Testis (tissue), 3 donors: ENCODE measurements around the gene PRKAR2B. TPM values are rescaled to one million over a fixed set of nuclear protein-coding genes. Genes with fewer than 3 reads are reported as not detected.

Experiments used
- DNase-seq: peaks from one replicate; pipeline ENCODE4 v3.0.0-alpha.2; 2019
- H3K27ac ChIP-seq, 2 donors: fragments of 200-600 bp; sonication (generic); one replicate each; pipeline ENCODE4 v1.5.1; 2019
- H3K27me3 ChIP-seq: fragments of 200-600 bp; sonication (generic); one replicate; pipeline ENCODE4 v1.5.1; 2019
- H3K36me3 ChIP-seq: fragments of 200-600 bp; sonication (generic); one replicate; pipeline ENCODE4 v1.5.1; 2017; ENCODE audit warnings: low read depth; ENCODE audit errors: missing control alignments
- H3K4me1 ChIP-seq: fragments of 200-600 bp; sonication (generic); one replicate; pipeline ENCODE4 v1.5.1; 2019
- H3K4me3 ChIP-seq, 2 donors: fragments of 200-600 bp; sonication (generic); one replicate each; pipeline ENCODE4 v1.5.1; 2017 to 2019
- H3K9me3 ChIP-seq: fragments of 200-600 bp; sonication (generic); one replicate; pipeline ENCODE4 v1.5.1; 2017
- CTCF ChIP-seq, 3 experiments: fragments of 450-650 bp in 2 of 3; fragments of 200-600 bp in 1 of 3; sonication (generic) in 1 of 3; IDR thresholded peaks; one replicate each; pipeline ENCODE4 v1.5.1; 2016 to 2019; ENCODE audit warnings: antibody characterized with exemption in 3 of 3, mild to moderate bottlenecking in 2 of 3, moderate library complexity in 1 of 3
- POLR2A ChIP-seq: fragments of 450-650 bp; IDR thresholded peaks from one replicate; pipeline ENCODE4 v1.6.1; 2017; ENCODE audit warnings: antibody characterized with exemption, mild to moderate bottlenecking, moderate library complexity
- WGBS, 2 donors: methylation state at CpG; one replicate each; pipeline ENCODE4 v1.1.5; 2018; 5-methylcytosine and 5-hydroxymethylcytosine counted together
- intact Hi-C: fragments of 100-400 bp; cut with DNase I; formaldehyde crosslinking; loops from one replicate; pipeline ENCODE4 v1.15.1; 2023; ENCODE audit warnings: low total_unique reads
- polyA plus RNA-seq: library from polyadenylated mRNA; stranded (reverse); fragments of 350-450 nt; fragmentation: Illumina TruSeq; extraction: RNeasy Lipid Tissue Mini Kit (QIAGEN cat#74804); gene quantifications from one replicate; pipeline ENCODE4 v1.2.3, GENCODE V29; 2014; ENCODE audit warnings: low read depth, low replicate concordance; ENCODE audit not compliant: insufficient read depth
- total RNA-seq, 2 donors: library from RNA; depleted of rRNA; stranded (reverse); fragments of >200 nt; gene quantifications; one replicate each; pipeline ENCODE4 v1.2.3, GENCODE V29; 2016

The PRKAR2B gene
- total and polyA plus RNA-seq, 3 donors from 2014 or later = 51.7 to 81.8 (median 66.3) TPM

GRCh38 chr7:107077699-107078516 is 33.4 kb downstream of the PRKAR2B start:
- Histone ChIP-seq H3K27me3 (no peaks in the 10 kb centered on the region), H3K9me3 (no peaks in the 10 kb centered on the region), H3K36me3 (no peaks in the 10 kb centered on the region), H3K4me3 (no peak overlapping the region), H3K27ac (no peak overlapping the region), H3K4me1 (peaks cover 20% of the 10 kb centered on the region)
- no peak for TF ChIP-seq POLR2A
- no peak for DNase-seq
- intact Hi-C loops = no loop called here
- WGBS, 2 donors = 94 to 96% methylated on average over 10 of the region's 10 CpGs

GRCh38 chr7:107078517-107078966 is 34.0 kb downstream of the PRKAR2B start:
- Histone ChIP-seq H3K9me3 (no peaks in the 10 kb centered on the region), H3K4me3 (no peak overlapping the region), H3K27ac (no peak overlapping the region), H3K27me3 (no peaks in the 10 kb centered on the region), H3K4me1 (peaks cover 20% of the 10 kb centered on the region), H3K36me3 (no peaks in the 10 kb centered on the region)
- TF ChIP-seq CTCF (IDR thresholded peaks at IDR 0.05) (no peak), POLR2A (no peak)
- 46 to 80% methylated on average over 2 of the region's 2 CpGs for WGBS, 2 donors
- intact Hi-C loops = no loop called here
- DNase-seq = peak; percentile 64

- intact Hi-C loops = no loop called here
- Histone ChIP-seq H3K4me1 (peaks cover 20% of the 10 kb centered on the region), H3K36me3 (no peaks in the 10 kb centered on the region), H3K27ac (peak overlapping the region in 1 of 2 donors; percentile 39), H3K27me3 (no peaks in the 10 kb centered on the region), H3K4me3 (no peak overlapping the region), H3K9me3 (no peaks in the 10 kb centered on the region)
- WGBS, 2 donors = 59 to 67% methylated on average over 11 of the region's 11 CpGs
- no peak for TF ChIP-seq POLR2A
- TF ChIP-seq CTCF (IDR thresholded peaks at IDR 0.05) = no peak
- DNase-seq = peak; percentile 48
Observed at GRCh38 chr7:107079212-107079940, 34.9 kb downstream of the PRKAR2B start.

- H3K4me3 ChIP-seq = no peak overlapping the region
- peak overlapping the region in 1 of 2 donors; percentile 39 for H3K27ac ChIP-seq
- DNase-seq = no peak
- H3K36me3 ChIP-seq = no peaks in the 10 kb centered on the region
- H3K9me3 ChIP-seq = no peaks in the 10 kb centered on the region
- intact Hi-C loops = no loop called here
- TF ChIP-seq CTCF (IDR thresholded peaks at IDR 0.05) = no peak
- no peak for TF ChIP-seq POLR2A
- H3K27me3 ChIP-seq = no peaks in the 10 kb centered on the region
- H3K4me1 ChIP-seq = peaks cover 20% of the 10 kb centered on the region
- WGBS, 2 donors = 42 to 77% methylated on average over 4 of the region's 4 CpGs
Observed at GRCh38 chr7:107080099-107080505, 35.6 kb downstream of the PRKAR2B start.

- DNase-seq = no peak
- Histone ChIP-seq H3K4me1 (peaks cover 20% of the 10 kb centered on the region), H3K27ac (no peak overlapping the region), H3K36me3 (no peaks in the 10 kb centered on the region), H3K4me3 (no peak overlapping the region), H3K9me3 (no peaks in the 10 kb centered on the region), H3K27me3 (no peaks in the 10 kb centered on the region)
- 69 to 73% methylated on average over 2 of the region's 2 CpGs for WGBS, 2 donors
- TF ChIP-seq POLR2A (no peak), CTCF (IDR thresholded peaks at IDR 0.05) (no peak)
- intact Hi-C loops = no loop called here
Observed at GRCh38 chr7:107080533-107080932, 36.0 kb downstream of the PRKAR2B start.
